GM10248 (cell line): ENCODE measurements around the gene MRGPRX4.
"Not testable (repeated sequence)": the region's sequence is repeated elsewhere in the genome, so short reads cannot be mapped to it uniquely, and the experiment has no call there.

Experiments
- CTCF ChIA-PET: fragments of 300-600 bp; sonication (Branson Sonifier 250); formaldehyde crosslinking; extraction: SDS; loops from one replicate; lab custom pipeline; 2021; ENCODE audit warnings: antibody characterized with exemption; lab: Yijun Ruan, JAX
- POLR2A ChIA-PET: fragments of 350-650 bp; sonication (Branson Sonifier 250); formaldehyde crosslinking; extraction: SDS; loops from one replicate; lab custom pipeline; 2020; ENCODE audit warnings: antibody characterized with exemption; lab: Yijun Ruan, JAX
- DNase-seq: peaks from one replicate; pipeline ENCODE4 v3.0.0; 2012; ENCODE audit errors: extremely low spot score
- CTCF ChIP-seq: IDR thresholded peaks from 2 replicates; pipeline ENCODE4 v1.5.1; 2012; ENCODE audit warnings: mild to moderate bottlenecking, low read depth; ENCODE audit errors: extremely low read depth, missing control alignments, control extremely low read depth

Gene MRGPRX4

GRCh38 chr11:18172666-18173065 lies at the start of gene MRGPRX4:
Gene MRGPRX4, plus strand, starts transcription at chr11:18172837. Its CDS starts 420 bp downstream, at chr11:18173257.
- CTCF ChIA-PET = interaction anchor here (1.8 kb wide), 1 partner anchor 57 kb away, joined by 4 read pairs; no protein-coding TSS in a partner anchor

GRCh38 chr11:18131115-18131514 lies 41.5 kb upstream of the MRGPRX4 start:
- DNase-seq, POLR2A ChIA-PET, CTCF ChIA-PET: not testable (repeated sequence)

More at GRCh38 chr11:18172666-18173065, at the start of gene MRGPRX4:
- POLR2A ChIA-PET = no interaction called here
- DNase-seq = no peak
- TF ChIP-seq CTCF = no peak

GRCh38 chr11:18132341-18132740 lies 40.3 kb upstream of the MRGPRX4 start, which contains the start of gene MRGPRX3:
Gene MRGPRX3, plus strand, starts transcription at chr11:18132571. Its CDS starts 4,632 bp downstream, at chr11:18137203.
- ChIA-PET POLR2A (no interaction called here), CTCF (interaction anchor here (1.2 kb wide), 2 partner anchors 17 to 21 kb away, joined by 4 to 5 read pairs; no protein-coding TSS in a partner anchor)
- TF ChIP-seq CTCF = no peak
- DNase-seq = no peak

- ChIA-PET POLR2A (no interaction called here), CTCF (interaction anchor here (1.2 kb wide), 1 partner anchor 20 kb away, joined by 4 read pairs; no protein-coding TSS in a partner anchor)
- no peak for DNase-seq
- no peak for TF ChIP-seq CTCF
Measured at GRCh38 chr11:18135308-18135707, 37.3 kb upstream of the MRGPRX4 start.

- no peak for DNase-seq
- POLR2A ChIA-PET = no interaction called here
- TF ChIP-seq CTCF = no peak
- CTCF ChIA-PET = no interaction called here
Measured at GRCh38 chr11:18137186-18137800, 35.3 kb upstream of the MRGPRX4 start.

- ChIA-PET CTCF (interaction anchor here (1.0 to 2.6 kb wide), 2 partner anchors 25 to 34 kb away, joined by 3 to 7 read pairs; partner anchors contain the start of gene SAAL1), POLR2A (no interaction called here)
- TF ChIP-seq CTCF = no peak
- no peak for DNase-seq
Measured at GRCh38 chr11:18140145-18140544, 32.5 kb upstream of the MRGPRX4 start.

GRCh38 chr11:18144243-18144642 lies 28.4 kb upstream of the MRGPRX4 start:
- no peak for DNase-seq
- ChIA-PET POLR2A (no interaction called here), CTCF (interaction anchor here (1.9 kb wide), 1 partner anchor 29 kb away, joined by 7 read pairs; no protein-coding TSS in a partner anchor)
- TF ChIP-seq CTCF = no peak
